ENCODE measurements around the gene CHCHD3.

The CHCHD3 gene

DNA sequence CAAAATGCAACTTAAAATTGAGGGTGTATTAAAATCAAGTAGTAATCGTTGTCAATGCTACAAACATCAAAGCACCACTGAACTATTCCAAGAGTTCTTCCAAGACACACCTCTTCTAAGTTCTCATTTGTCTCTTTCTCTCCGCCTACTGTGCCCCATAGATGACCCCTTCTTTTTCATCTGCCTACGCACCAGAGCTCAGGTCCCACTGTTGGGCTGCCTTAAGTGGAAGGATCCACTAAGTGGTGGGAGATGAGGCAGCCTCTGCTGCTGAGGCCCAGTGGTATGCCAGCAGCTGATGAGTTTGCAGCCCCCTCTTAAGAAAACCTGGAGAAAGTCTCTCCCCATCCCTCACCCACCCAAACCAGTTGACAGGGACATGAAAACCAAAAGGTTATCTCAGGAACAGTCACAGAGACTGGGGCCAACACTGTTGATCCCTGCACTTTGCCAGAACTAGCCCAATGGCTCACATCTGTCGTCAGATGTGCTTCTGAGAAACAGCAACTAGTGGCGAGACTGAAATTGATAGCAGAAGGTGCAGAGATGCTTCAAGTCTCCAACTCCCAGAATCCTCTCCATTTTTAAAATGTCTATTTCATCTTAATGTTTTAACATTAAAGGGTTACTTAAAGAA, 88.4 kb downstream of the CHCHD3 start:
- no peak for DNase-seq (ENCODE audit: low read depth)
- H3K4me3 ChIP-seq (ENCODE audit: low read depth, low read length), result no peak overlapping the region
- TF ChIP-seq, protein P1, sequence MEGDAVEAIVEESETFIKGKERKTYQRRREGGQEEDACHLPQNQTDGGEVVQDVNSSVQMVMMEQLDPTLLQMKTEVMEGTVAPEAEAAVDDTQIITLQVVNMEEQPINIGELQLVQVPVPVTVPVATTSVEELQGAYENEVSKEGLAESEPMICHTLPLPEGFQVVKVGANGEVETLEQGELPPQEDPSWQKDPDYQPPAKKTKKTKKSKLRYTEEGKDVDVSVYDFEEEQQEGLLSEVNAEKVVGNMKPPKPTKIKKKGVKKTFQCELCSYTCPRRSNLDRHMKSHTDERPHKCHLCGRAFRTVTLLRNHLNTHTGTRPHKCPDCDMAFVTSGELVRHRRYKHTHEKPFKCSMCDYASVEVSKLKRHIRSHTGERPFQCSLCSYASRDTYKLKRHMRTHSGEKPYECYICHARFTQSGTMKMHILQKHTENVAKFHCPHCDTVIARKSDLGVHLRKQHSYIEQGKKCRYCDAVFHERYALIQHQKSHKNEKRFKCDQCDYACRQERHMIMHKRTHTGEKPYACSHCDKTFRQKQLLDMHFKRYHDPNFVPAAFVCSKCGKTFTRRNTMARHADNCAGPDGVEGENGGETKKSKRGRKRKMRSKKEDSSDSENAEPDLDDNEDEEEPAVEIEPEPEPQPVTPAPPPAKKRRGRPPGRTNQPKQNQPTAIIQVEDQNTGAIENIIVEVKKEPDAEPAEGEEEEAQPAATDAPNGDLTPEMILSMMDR (IDR thresholded peaks at IDR 0.05; ENCODE audit: insufficient read depth, low read depth, low read length, missing control alignments), result no peak

DNA sequence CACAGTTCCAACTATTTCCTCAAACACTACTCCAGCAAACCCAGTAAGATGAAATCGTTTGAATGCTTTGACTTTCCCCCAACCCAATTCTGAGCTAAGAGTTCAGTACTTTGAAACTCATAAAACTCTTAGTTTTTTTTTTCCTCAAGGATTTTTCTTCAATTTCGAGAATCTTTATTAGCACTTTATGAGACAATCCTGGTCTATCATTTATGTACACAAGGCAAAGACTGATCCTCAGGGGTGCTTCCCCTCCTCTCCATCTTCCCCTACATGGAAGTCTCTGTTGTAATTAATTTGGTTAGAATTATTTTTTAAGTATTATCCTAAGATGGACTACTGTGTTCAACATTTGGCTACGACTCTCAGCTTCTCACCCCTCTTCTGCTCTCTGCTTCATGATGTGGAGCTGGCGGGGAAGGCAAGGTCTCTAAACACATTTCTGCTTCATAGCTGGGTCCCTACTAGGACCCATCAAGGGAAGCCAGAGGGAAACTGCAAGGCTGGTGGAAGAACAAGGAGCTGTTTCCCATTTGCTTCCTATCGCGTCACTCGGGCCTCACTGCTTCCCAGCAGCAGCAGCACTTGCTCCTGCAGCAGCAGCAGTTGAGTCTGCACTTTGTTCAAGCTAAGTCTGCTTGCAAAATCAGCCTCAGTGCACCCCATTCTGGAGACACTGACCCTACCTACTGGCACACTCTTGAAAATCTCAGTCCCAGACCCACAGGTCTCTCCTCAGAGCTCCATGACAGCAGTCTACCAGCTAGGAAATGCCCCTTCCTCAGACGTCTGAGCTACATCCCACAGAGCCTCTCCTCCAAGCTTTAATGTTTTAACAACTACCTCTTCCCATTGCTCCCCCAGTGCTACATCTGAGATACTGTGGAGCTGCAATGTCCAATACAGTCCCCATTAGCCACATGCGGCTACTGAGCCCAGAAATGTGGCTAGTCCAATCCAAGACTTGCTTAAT, 90.0 kb downstream of the CHCHD3 start:
- no peak for DNase-seq (ENCODE audit: low read depth)
- H3K4me3 ChIP-seq (ENCODE audit: low read depth, low read length), result no peak overlapping the region
- TF ChIP-seq, protein P1 (IDR thresholded peaks at IDR 0.05; ENCODE audit: insufficient read depth, low read depth, low read length, missing control alignments), result no peak

DNA sequence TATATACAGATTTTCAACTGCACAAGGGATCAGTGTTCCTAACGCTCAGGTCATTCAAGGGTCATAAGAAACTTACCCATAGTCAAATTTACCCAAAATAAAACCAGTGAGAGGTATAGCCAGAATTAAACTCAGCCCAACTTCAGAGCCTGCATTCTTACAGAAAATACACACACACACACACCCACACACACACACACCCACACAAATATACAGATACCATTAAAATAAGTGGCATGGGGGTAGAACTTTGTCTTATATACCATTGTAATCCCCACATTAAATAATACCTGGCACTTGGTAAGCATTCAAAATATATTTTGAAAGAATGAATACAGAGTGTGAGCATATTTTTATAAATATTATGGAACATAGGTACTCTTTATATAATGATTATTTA, 93.8 kb downstream of the CHCHD3 start:
- no peak for DNase-seq (ENCODE audit: low read depth)
- TF ChIP-seq, protein P1 (IDR thresholded peaks at IDR 0.05; ENCODE audit: insufficient read depth, low read depth, low read length, missing control alignments), result no peak
- H3K4me3 ChIP-seq (ENCODE audit: low read depth, low read length), result no peak overlapping the region

DNA sequence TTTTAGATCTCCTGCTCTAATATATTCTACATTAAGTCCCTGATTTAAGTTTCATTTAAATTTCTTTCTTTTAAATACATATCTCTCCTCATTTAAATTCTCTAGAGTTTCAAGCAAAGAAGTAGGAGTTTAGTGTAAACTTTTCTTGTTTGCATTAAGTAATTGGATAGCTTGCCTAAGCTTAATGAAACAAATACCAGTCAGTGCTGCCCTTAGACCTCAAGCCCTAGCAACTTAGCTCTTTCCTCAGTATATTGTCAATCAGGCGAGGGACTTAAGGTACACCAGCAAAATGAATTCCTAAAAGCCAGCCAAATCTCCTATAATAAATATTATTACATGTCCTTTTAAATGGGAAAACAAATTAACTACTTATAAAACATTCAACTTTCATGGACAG, 101.5 kb downstream of the CHCHD3 start:
- TF ChIP-seq, protein P1 (IDR thresholded peaks at IDR 0.05; ENCODE audit: insufficient read depth, low read depth, low read length, missing control alignments), result no peak
- no peak for DNase-seq (ENCODE audit: low read depth)
- no peak overlapping the region for H3K4me3 ChIP-seq (ENCODE audit: low read depth, low read length)

DNA sequence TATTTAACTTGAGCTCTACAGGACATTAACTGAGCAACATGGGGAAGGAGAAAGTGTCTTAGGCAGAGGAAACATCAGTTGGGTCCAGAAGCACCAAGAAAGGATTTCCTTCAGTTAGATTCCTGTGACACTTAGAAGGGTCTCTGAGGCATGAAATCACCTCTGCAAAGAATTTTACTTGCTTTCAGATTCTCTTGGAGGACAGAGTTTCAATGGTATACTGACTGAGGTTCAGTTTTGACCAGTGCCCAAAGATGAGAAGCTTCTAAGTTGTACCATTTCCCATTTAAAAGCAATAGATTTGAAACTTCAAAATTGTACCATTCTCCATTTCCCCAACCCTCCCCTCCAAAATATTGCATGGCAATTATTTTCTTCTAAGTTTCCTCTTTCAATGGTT, 102.4 kb downstream of the CHCHD3 start:
- DNase-seq (ENCODE audit: low read depth), result peak; percentile 5
- TF ChIP-seq, protein P1 (IDR thresholded peaks at IDR 0.05; ENCODE audit: insufficient read depth, low read depth, low read length, missing control alignments), result no peak
- no peak overlapping the region for H3K4me3 ChIP-seq (ENCODE audit: low read depth, low read length)

DNA sequence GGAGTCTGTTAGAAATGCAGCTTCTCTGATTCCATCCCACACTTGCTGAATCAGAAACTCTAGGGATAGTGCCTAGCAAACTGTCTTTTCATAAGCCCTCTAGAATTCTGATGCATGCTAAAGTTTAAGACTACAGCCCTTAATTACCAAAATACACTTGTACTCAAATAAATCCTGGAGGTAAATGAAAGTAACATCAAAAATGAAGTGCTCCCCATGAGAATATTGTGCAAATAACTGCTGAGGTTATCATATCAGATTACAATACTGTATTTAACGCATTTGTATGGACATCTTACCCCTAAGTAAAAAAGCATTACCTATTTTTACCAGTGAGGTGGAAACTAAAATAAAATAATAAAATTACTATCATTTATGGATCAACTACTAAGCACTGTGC, 104.7 kb downstream of the CHCHD3 start:
- DNase-seq (ENCODE audit: low read depth), result no peak
- TF ChIP-seq, protein P1 (IDR thresholded peaks at IDR 0.05; ENCODE audit: insufficient read depth, low read depth, low read length, missing control alignments), result no peak
- no peak overlapping the region for H3K4me3 ChIP-seq (ENCODE audit: low read depth, low read length)
